K562 (cell line): Measurements from ENCODE around the gene ZNF382. TPM values are rescaled to one million over a fixed set of nuclear protein-coding genes. Genes with fewer than 3 reads are reported as not detected.

Experiments used
- CHAMP1 ChIP-seq: fragments of 450-650 bp; IDR thresholded peaks from 2 replicates; pipeline ENCODE4 v1.6.1; 2016; ENCODE audit warnings: mild to moderate bottlenecking
- FOXK2 ChIP-seq, 2 experiments: fragments of 450-650 bp; IDR thresholded peaks in 1 of 2; conservative IDR thresholded peaks in 1 of 2; 2 replicates each; pipeline ENCODE4 v1.6.1; 2016; ENCODE audit warnings: low read depth in 2 of 2, mild to moderate bottlenecking in 1 of 2
- KHSRP ChIP-seq: fragments of 450-650 bp; IDR thresholded peaks from 2 replicates; pipeline ENCODE4 v1.6.1; 2017
- KLF6 ChIP-seq: fragments of 250-450 bp; sonication (Bioruptor Pico); IDR thresholded peaks from 2 replicates; pipeline ENCODE4 v1.4.0; 2020; ENCODE audit warnings: mild to moderate bottlenecking, moderate library complexity, borderline replicate concordance
- NFIX ChIP-seq: fragments of 250-450 bp; sonication (Bioruptor Pico); IDR thresholded peaks from 2 replicates; pipeline ENCODE4 v1.4.0; 2020; ENCODE audit warnings: low read depth, mild to moderate bottlenecking, moderate library complexity
- RB1 ChIP-seq: fragments of 450-650 bp; IDR thresholded peaks from 2 replicates; pipeline ENCODE4 v1.6.1; 2017; ENCODE audit warnings: low read depth, mild to moderate bottlenecking
- ZBTB49 ChIP-seq: sonication (generic); formaldehyde crosslinking; IDR thresholded peaks from 2 replicates; pipeline ENCODE4 v1.8.0; 2022; ENCODE audit warnings: missing genetic modification reagents, mild to moderate bottlenecking, borderline replicate concordance
- ZMIZ1 ChIP-seq, 2 experiments: fragments of 150-350 bp in 1 of 2; IDR thresholded peaks; 2 replicates each; pipeline ENCODE4 v1.6.1; 2012 to 2016; ENCODE audit warnings: low read depth in 2 of 2, low read length in 2 of 2, mild to moderate bottlenecking in 1 of 2, moderate library complexity in 1 of 2
- polyA plus RNA-seq, 8 experiments: library from polyadenylated mRNA; depleted of rRNA in 4 of 8; stranded (reverse) in 5 of 8; unstranded in 3 of 8; fragments of >200 nt; fragmentation: Nextera tagmentation in 2 of 8; fragmentation: Illumina TruSeq in 1 of 8; extraction: Ambion mirVana in 2 of 8; extraction: Trizol in 1 of 8; gene quantifications; 2 replicates each; pipeline versions ENCODE4 v1.2.1 to v1.2.3, GENCODE V29; 2011 to 2014; ENCODE audit warnings: inconsistent platforms in 1 of 8, missing spikeins in 1 of 8
- total RNA-seq, 7 experiments: library from RNA; depleted of rRNA in 6 of 7; stranded (reverse); fragments of >200 nt in 6 of 7; fragmentation: Illumina TruSeq in 2 of 7; extraction: Trizol in 2 of 7; gene quantifications; 2 replicates each; pipeline versions ENCODE4 v1.2.1 to v1.2.3, GENCODE V29; 2011 to 2021; ENCODE audit warnings: low replicate concordance in 1 of 7

The ZNF382 gene
- total and polyA plus RNA-seq, 9 of the 15 experiments (the other 6 are each of a cell fraction or from before 2014, with no cell fraction given) = 0.04 to 0.27 (median 0.16) TPM; not detected in 5

GRCh38 chr19:36573020-36573894 lies 31.9 kb upstream of the ZNF382 start, which contains the start of gene ZNF529 (continued):
- peak; percentile 89 to 94 for TF ChIP-seq FOXK2 (conservative IDR thresholded peaks at IDR 0.05 in 1 of 2, IDR thresholded peaks at IDR 0.05 in 1 of 2; ENCODE audit: low read depth in 2 of 2)
- TF ChIP-seq RB1 = 0 out of 2 replicates have a peak, but pooled peaks have one; percentile 41
- no peak for TF ChIP-seq KLF6 (CRISPR knock-in tag)
- no peak for TF ChIP-seq ZBTB49 (CRISPR knock-in tag)
- TF ChIP-seq ZMIZ1 (IDR thresholded peaks at IDR 0.05; ENCODE audit: low read depth in 2 of 2, low read length in 2 of 2) = peak in 1 of 2 experiments; percentile 37; a peak in 1 of 4 replicates
- TF ChIP-seq NFIX (CRISPR knock-in tag) = no peak
- TF ChIP-seq KHSRP = no peak
- TF ChIP-seq CHAMP1 = no peak
